Endodermal cell (in vitro differentiated cells): ENCODE results near the gene KLF7. TPM values are rescaled to one million over a fixed set of nuclear protein-coding genes. Genes with fewer than 3 reads are reported as not detected.

ENCODE experiments used
- DNase-seq: peaks from one replicate; pipeline ENCODE4 v3.0.0-alpha.2; 2017
- H3K27ac ChIP-seq: 2 replicates; pipeline ENCODE4 v1.5.1; 2013; ENCODE audit warnings: mild to moderate bottlenecking, low read depth, low read length, moderate library complexity
- H3K27me3 ChIP-seq: 2 replicates; pipeline ENCODE4 v1.6.1; 2013; ENCODE audit warnings: mild to moderate bottlenecking, low read length, moderate library complexity; ENCODE audit not compliant: insufficient read depth, control insufficient read depth, poor library complexity, severe bottlenecking
- H3K36me3 ChIP-seq: 2 replicates; pipeline ENCODE4 v1.7.0; 2013; ENCODE audit warnings: mild to moderate bottlenecking, low read length, moderate library complexity; ENCODE audit not compliant: control insufficient read depth, insufficient read depth
- H3K4me1 ChIP-seq: one replicate; pipeline ENCODE4 v1.7.0; 2013; ENCODE audit warnings: low read length; ENCODE audit not compliant: control insufficient read depth, insufficient read depth
- H3K4me3 ChIP-seq: 2 replicates; pipeline ENCODE4 v1.5.1; 2013; ENCODE audit warnings: mild to moderate bottlenecking, low read length, moderate library complexity
- H3K9ac ChIP-seq: 2 replicates; pipeline ENCODE4 v1.6.1; 2013; ENCODE audit warnings: mild to moderate bottlenecking, low read length, moderate library complexity; ENCODE audit not compliant: poor library complexity, severe bottlenecking; ENCODE audit errors: extremely low read depth
- H3K9me3 ChIP-seq: 2 replicates; pipeline ENCODE4 v1.6.1; 2013; ENCODE audit warnings: mild to moderate bottlenecking, low read length, moderate library complexity; ENCODE audit not compliant: control insufficient read depth
- H3K27ac Mint-ChIP-seq: 2 replicates; pipeline ENCODE4 v1.8.0; 2020; ENCODE audit warnings: mixed read lengths
- H3K27me3 Mint-ChIP-seq: 2 replicates; pipeline ENCODE4 v1.8.0; 2021; ENCODE audit warnings: mild to moderate bottlenecking, mixed read lengths; ENCODE audit not compliant: insufficient read depth
- H3K36me3 Mint-ChIP-seq: 2 replicates; pipeline ENCODE4 v1.8.0; 2020; ENCODE audit warnings: low read depth, mixed read lengths
- H3K4me1 Mint-ChIP-seq: 2 replicates; pipeline ENCODE4 v1.8.0; 2020; ENCODE audit warnings: mixed read lengths
- H3K4me3 Mint-ChIP-seq: 2 replicates; pipeline ENCODE4 v1.8.0; 2020; ENCODE audit warnings: mild to moderate bottlenecking, moderate library complexity, mixed read lengths
- H3K9me3 Mint-ChIP-seq: 2 replicates; pipeline ENCODE4 v1.8.0; 2020; ENCODE audit warnings: mild to moderate bottlenecking, mixed read lengths
- WGBS, 2 experiments: methylation state at CpG; one replicate each; pipeline versions ENCODE4 v1.1.5 to v1.1.7; 2013; ENCODE audit warnings: missing lambda C conversion rate in 2 of 2, mixed read lengths in 1 of 2; ENCODE audit not compliant: insufficient coverage in 1 of 2, insufficient read length in 1 of 2; 5-methylcytosine and 5-hydroxymethylcytosine counted together
- total RNA-seq, 2 donors: library from RNA; stranded (reverse); fragmentation: NEBNext Ultra II Directional in 1 of 2; extraction: Animal tissue kit (Norgen Biotek cat#: 25700) in 1 of 2; gene quantifications; 2 replicates in 1 of 2; 3 replicates in 1 of 2; pipeline ENCODE4 v1.2.1, GENCODE V29; 2021
- TF ChIP-seq, protein P1 (sequence below): fragments of 200-600 bp; sonication (generic); conservative IDR thresholded peaks from 2 replicates; pipeline ENCODE4 v1.5.0; 2021; ENCODE audit warnings: antibody characterized with exemption, mild to moderate bottlenecking

Gene KLF7
- total RNA-seq, 2 donors from 2014 or later: 27.4 to 27.8 TPM

DNA sequence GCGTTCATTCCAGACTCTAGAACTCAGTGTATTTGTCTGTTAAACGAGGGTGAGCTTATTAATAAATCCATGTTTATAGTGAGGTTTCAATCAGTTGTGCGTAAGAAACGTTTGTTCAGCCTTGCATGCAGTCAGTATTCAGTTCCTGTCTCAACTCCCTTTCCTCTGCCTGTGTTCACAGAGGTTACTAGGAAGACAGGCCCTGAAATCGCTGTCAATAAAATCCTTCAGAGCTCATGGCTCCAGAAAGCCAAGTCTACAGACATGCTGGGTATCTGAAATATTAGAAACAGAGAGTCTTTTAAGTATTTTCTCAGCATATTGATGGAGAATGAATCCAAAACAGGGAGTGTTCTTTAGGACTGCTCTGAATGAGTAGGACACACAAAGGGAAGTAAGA is 75.4 kb downstream of the KLF7 start:
- no peaks in the 10 kb centered on the region for H3K9me3 ChIP-seq
- Mint-ChIP-seq H3K4me3 (no peak overlapping the region), H3K36me3 (peaks cover 18% of the 10 kb centered on the region), H3K27me3 (no peaks in the 10 kb centered on the region), H3K27ac (peak overlapping the region; percentile 44), H3K4me1 (peaks cover 81% of the 10 kb centered on the region), H3K9me3 (no peaks in the 10 kb centered on the region)
- WGBS, 2 experiments: 86 to 90% methylated on average over 4 to 5 of the region's 5 CpGs
- H3K27me3 ChIP-seq: no peaks in the 10 kb centered on the region
- TF ChIP-seq, protein P1, sequence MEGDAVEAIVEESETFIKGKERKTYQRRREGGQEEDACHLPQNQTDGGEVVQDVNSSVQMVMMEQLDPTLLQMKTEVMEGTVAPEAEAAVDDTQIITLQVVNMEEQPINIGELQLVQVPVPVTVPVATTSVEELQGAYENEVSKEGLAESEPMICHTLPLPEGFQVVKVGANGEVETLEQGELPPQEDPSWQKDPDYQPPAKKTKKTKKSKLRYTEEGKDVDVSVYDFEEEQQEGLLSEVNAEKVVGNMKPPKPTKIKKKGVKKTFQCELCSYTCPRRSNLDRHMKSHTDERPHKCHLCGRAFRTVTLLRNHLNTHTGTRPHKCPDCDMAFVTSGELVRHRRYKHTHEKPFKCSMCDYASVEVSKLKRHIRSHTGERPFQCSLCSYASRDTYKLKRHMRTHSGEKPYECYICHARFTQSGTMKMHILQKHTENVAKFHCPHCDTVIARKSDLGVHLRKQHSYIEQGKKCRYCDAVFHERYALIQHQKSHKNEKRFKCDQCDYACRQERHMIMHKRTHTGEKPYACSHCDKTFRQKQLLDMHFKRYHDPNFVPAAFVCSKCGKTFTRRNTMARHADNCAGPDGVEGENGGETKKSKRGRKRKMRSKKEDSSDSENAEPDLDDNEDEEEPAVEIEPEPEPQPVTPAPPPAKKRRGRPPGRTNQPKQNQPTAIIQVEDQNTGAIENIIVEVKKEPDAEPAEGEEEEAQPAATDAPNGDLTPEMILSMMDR: no peak
- no peak overlapping the region for H3K27ac ChIP-seq
- peak; percentile 30 for DNase-seq
- no peak overlapping the region for H3K4me3 ChIP-seq
- peaks cover 20% of the 10 kb centered on the region for H3K4me1 ChIP-seq
- no peak overlapping the region for H3K9ac ChIP-seq
- H3K36me3 ChIP-seq: peaks cover 44% of the 10 kb centered on the region

DNA sequence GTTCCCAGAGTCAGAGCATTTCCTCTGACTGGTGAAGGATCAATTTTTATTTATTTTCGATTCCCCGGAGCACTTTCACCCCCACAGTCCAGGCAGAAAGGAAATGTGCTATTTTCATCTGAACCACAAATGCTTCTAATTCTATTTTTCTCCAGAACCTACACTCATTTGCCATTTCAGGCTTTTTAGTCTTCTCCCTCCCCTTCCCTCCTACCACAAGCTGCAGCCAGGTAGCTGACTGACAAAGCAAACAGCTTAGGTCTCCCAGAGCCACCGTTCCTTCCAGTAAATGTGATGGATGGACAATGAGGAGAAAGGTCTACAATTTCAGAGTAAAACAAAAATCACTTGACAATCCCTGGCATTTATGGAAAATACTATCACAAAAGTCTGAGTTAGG is 76.9 kb downstream of the KLF7 start:
- H3K27me3 ChIP-seq: no peaks in the 10 kb centered on the region
- H3K27me3 Mint-ChIP-seq: no peaks in the 10 kb centered on the region
- H3K4me1 ChIP-seq: peaks cover 16% of the 10 kb centered on the region
- TF ChIP-seq, protein P1: no peak
- H3K4me3 Mint-ChIP-seq: no peak overlapping the region
- no peak for DNase-seq
- no peak overlapping the region for H3K4me3 ChIP-seq
- peak overlapping the region; percentile 3 for H3K27ac Mint-ChIP-seq
- H3K9ac ChIP-seq: no peak overlapping the region
- 88 to 100% methylated on average over 2 to 3 of the region's 3 CpGs for WGBS, 2 experiments
- H3K9me3 ChIP-seq: no peaks in the 10 kb centered on the region
- H3K4me1 Mint-ChIP-seq: peaks cover 76% of the 10 kb centered on the region
- peaks cover 51% of the 10 kb centered on the region for H3K36me3 ChIP-seq
- peaks cover 21% of the 10 kb centered on the region for H3K36me3 Mint-ChIP-seq
- no peak overlapping the region for H3K27ac ChIP-seq
- H3K9me3 Mint-ChIP-seq: no peaks in the 10 kb centered on the region

DNA sequence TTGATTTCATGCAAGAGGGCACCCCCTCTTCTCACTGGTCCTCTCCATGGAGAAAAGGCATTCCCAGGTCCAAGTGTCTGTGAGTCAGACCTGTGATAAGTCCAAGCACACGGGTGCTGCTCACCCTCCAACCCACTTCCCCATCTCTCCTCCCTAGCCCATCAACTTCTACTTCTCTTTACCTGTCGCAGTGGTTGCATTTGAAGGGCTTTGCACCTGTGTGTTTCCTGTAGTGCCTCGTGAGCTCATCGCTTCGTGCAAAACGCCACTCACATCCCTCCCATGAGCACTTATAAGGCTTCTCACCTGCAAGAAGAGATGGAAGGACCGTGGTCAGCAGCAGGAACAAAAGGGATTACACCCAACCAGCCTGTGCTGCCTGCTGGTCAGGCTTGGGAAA is 77.5 kb downstream of the KLF7 start:
- H3K4me3 ChIP-seq: no peak overlapping the region
- peaks cover 21% of the 10 kb centered on the region for H3K36me3 Mint-ChIP-seq
- peaks cover 51% of the 10 kb centered on the region for H3K36me3 ChIP-seq
- no peak for DNase-seq
- H3K27me3 Mint-ChIP-seq: no peaks in the 10 kb centered on the region
- H3K9me3 Mint-ChIP-seq: no peaks in the 10 kb centered on the region
- H3K9me3 ChIP-seq: no peaks in the 10 kb centered on the region
- peaks cover 70% of the 10 kb centered on the region for H3K4me1 Mint-ChIP-seq
- H3K27ac ChIP-seq: no peak overlapping the region
- H3K4me3 Mint-ChIP-seq: no peak overlapping the region
- H3K27me3 ChIP-seq: no peaks in the 10 kb centered on the region
- H3K4me1 ChIP-seq: peaks cover 16% of the 10 kb centered on the region
- TF ChIP-seq, protein P1: no peak
- 91 to 93% methylated on average over 6 to 7 of the region's 7 CpGs for WGBS, 2 experiments
- H3K27ac Mint-ChIP-seq: no peak overlapping the region
- no peak overlapping the region for H3K9ac ChIP-seq
